ENCODE measurements around the gene DOP1A.

Gene DOP1A

DNA sequence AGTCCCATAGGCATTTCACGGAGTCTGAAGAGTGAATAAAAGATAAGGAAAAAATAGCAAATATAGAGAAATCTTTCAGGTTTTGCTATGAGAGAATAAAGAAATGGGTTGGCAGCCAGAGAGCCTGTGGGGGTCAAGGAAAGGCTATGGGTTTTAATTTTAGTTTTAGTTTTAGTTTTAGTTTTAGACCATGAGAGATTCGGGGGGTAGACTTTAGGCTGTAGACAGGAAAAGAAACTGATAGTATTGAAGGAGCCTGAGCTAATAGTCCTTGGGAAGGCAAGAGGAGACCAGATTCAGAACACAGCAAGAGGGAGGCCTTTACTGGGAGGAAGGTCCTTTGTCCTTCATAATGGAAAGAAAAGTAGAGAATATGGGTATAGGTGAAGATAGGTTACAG is 19.3 kb downstream of the DOP1A start:
- Histone ChIP-seq H3K27ac (ENCODE audit: low read depth, low read length) (no peak overlapping the region), H2AFZ (ENCODE audit: low read depth, low read length, severe bottlenecking) (no peak overlapping the region), H3K4me3 (ENCODE audit: insufficient read depth, low read length, poor library complexity, severe bottlenecking) (no peak overlapping the region), H3K9me2 (replicated peaks; ENCODE audit: insufficient read depth, low read length) (no peaks in the 10 kb centered on the region), H3K36me3 (ENCODE audit: low read length) (no peaks in the 10 kb centered on the region), H3K4me2 (ENCODE audit: low read depth, low read length, poor library complexity, severe bottlenecking) (no peak overlapping the region), H3K9me3 (ENCODE audit: insufficient read depth, low read length) (no peaks in the 10 kb centered on the region), H3F3A (ENCODE audit: insufficient read depth) (no peaks in the 10 kb centered on the region), H3K27me3 (ENCODE audit: low read length) (no peaks in the 10 kb centered on the region), H3K9ac (ENCODE audit: low read length) (no peak overlapping the region), H4K20me1 (ENCODE audit: low read depth, low read length) (0 out of 2 replicates have a peak, but pooled peaks cover 6% of the 10 kb centered on the region), H3K79me2 (ENCODE audit: insufficient read depth, low read length) (peaks cover 73% of the 10 kb centered on the region)
- TF ChIP-seq EZH2phosphoT487 (conservative IDR thresholded peaks at IDR 0.05; ENCODE audit: low read length) = no peak
- TF ChIP-seq, protein P1, sequence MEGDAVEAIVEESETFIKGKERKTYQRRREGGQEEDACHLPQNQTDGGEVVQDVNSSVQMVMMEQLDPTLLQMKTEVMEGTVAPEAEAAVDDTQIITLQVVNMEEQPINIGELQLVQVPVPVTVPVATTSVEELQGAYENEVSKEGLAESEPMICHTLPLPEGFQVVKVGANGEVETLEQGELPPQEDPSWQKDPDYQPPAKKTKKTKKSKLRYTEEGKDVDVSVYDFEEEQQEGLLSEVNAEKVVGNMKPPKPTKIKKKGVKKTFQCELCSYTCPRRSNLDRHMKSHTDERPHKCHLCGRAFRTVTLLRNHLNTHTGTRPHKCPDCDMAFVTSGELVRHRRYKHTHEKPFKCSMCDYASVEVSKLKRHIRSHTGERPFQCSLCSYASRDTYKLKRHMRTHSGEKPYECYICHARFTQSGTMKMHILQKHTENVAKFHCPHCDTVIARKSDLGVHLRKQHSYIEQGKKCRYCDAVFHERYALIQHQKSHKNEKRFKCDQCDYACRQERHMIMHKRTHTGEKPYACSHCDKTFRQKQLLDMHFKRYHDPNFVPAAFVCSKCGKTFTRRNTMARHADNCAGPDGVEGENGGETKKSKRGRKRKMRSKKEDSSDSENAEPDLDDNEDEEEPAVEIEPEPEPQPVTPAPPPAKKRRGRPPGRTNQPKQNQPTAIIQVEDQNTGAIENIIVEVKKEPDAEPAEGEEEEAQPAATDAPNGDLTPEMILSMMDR (IDR thresholded peaks at IDR 0.05; ENCODE audit: insufficient read depth, low read length, poor library complexity, severe bottlenecking) = no peak

DNA sequence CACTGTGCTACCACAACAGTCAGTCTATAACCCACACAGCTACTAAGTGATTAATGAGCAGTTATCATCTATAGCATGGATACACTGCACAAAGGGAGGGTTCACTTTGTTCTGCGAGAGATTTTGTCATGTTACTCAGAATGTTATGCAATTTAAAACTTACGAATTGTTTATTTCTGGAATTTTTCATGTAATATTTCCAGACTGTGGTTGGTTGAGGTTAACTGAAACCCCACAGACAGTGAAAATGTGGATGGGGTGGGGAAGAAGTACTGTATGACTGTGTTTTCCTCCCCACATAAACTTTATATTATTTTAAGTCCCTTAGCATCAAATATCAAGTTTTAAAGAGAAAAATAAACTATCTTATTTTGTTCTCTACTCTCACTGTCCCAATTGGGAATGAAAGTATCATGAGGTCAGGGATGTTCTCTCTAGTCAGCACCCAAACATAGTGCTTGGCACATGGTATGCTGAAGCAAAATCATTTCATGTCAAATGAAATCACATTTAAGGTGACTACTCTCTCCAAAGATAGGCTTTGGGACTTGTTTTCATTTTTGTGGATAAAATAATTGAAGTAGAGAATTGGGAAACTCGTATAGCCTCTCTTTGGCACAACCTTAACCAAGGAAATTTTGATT is 25.4 kb downstream of the DOP1A start:
- Histone ChIP-seq H3K27ac (ENCODE audit: low read depth, low read length) (no peak overlapping the region), H2AFZ (ENCODE audit: low read depth, low read length, severe bottlenecking) (no peak overlapping the region), H3F3A (ENCODE audit: insufficient read depth) (no peaks in the 10 kb centered on the region), H3K4me3 (ENCODE audit: insufficient read depth, low read length, poor library complexity, severe bottlenecking) (no peak overlapping the region), H3K27me3 (ENCODE audit: low read length) (no peaks in the 10 kb centered on the region), H4K20me1 (ENCODE audit: low read depth, low read length) (0 out of 2 replicates have a peak, but pooled peaks cover 6% of the 10 kb centered on the region), H3K9me2 (replicated peaks; ENCODE audit: insufficient read depth, low read length) (no peaks in the 10 kb centered on the region), H3K9ac (ENCODE audit: low read length) (no peak overlapping the region), H3K79me2 (ENCODE audit: insufficient read depth, low read length) (peaks cover 76% of the 10 kb centered on the region), H3K36me3 (ENCODE audit: low read length) (no peaks in the 10 kb centered on the region; the same call in 1 of the 2 replicates), H3K9me3 (ENCODE audit: insufficient read depth, low read length) (no peaks in the 10 kb centered on the region), H3K4me2 (ENCODE audit: low read depth, low read length, poor library complexity, severe bottlenecking) (no peak overlapping the region)
- TF ChIP-seq, protein P1 (IDR thresholded peaks at IDR 0.05; ENCODE audit: insufficient read depth, low read length, poor library complexity, severe bottlenecking) = no peak
- no peak for TF ChIP-seq EZH2phosphoT487 (conservative IDR thresholded peaks at IDR 0.05; ENCODE audit: low read length)

DNA sequence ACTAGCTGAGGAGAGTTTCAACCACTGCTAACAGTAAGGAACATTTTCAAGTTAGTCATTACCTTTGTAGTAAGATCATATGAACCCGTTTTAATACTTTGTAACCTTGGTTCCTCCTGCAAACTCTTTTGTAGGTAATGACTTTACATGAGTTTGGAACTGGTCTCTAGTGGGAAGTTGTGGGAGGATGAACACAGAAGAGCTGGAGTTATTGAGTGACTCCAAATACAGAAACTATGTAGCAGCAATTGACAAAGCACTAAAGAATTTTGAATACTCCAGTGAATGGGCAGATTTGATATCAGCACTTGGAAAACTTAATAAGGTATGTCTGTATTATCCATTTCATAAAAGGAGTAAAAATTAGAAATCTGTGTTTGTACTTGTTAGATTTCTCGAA is 29.3 kb downstream of the DOP1A start:
- no peak overlapping the region for H3K4me3 ChIP-seq (ENCODE audit: insufficient read depth, low read length, poor library complexity, severe bottlenecking)
- H3K36me3 ChIP-seq (ENCODE audit: low read length) = peaks cover 19% of the 10 kb centered on the region; the same call in 1 of the 2 replicates
- no peaks in the 10 kb centered on the region for H3K9me2 ChIP-seq (replicated peaks; ENCODE audit: insufficient read depth, low read length)
- H4K20me1 ChIP-seq (ENCODE audit: low read depth, low read length) = no peaks in the 10 kb centered on the region; the same call in 1 of the 2 replicates
- H3K27me3 ChIP-seq (ENCODE audit: low read length) = no peaks in the 10 kb centered on the region
- TF ChIP-seq, protein P1 (IDR thresholded peaks at IDR 0.05; ENCODE audit: insufficient read depth, low read length, poor library complexity, severe bottlenecking) = no peak
- no peak for TF ChIP-seq EZH2phosphoT487 (conservative IDR thresholded peaks at IDR 0.05; ENCODE audit: low read length)
- no peak overlapping the region for H3K9ac ChIP-seq (ENCODE audit: low read length)
- no peak overlapping the region for H2AFZ ChIP-seq (ENCODE audit: low read depth, low read length, severe bottlenecking)
- no peak overlapping the region for H3K27ac ChIP-seq (ENCODE audit: low read depth, low read length)
- peaks cover 47% of the 10 kb centered on the region for H3K79me2 ChIP-seq (ENCODE audit: insufficient read depth, low read length)
- no peaks in the 10 kb centered on the region for H3F3A ChIP-seq (ENCODE audit: insufficient read depth)
- H3K9me3 ChIP-seq (ENCODE audit: insufficient read depth, low read length) = no peaks in the 10 kb centered on the region
- no peak overlapping the region for H3K4me2 ChIP-seq (ENCODE audit: low read depth, low read length, poor library complexity, severe bottlenecking)
